GM12878 (cell line): ENCODE measurements around the gene SUB1. TPM values are rescaled to one million over a fixed set of nuclear protein-coding genes. Genes with fewer than 3 reads are reported as not detected.

Source experiments
- ATAC-seq: fragments of 200-7000 bp; cut with Tn5 transposase; 3 replicates; pipeline ENCODE4 v1.9.1; 2020; ENCODE audit warnings: mild to moderate bottlenecking, moderate library complexity
- BruUV-seq: library from RNA; stranded (reverse); fragments of 400-500 nt; replicated peaks from 2 replicates; lab custom pipeline; 2021; lab: Mats Ljungman, UMichigan
- CTCF ChIA-PET: fragments of 300-600 bp; sonication (Branson Sonifier 250); formaldehyde crosslinking; extraction: SDS; loops from one replicate; lab custom pipeline; 2021; ENCODE audit warnings: inconsistent platforms; lab: Yijun Ruan, JAX
- POLR2A ChIA-PET: fragments of 350-600 bp; formaldehyde crosslinking; extraction: SDS; loops from one replicate; lab custom pipeline; 2021; ENCODE audit warnings: inconsistent platforms; lab: Charles Lee
- RAD21 ChIA-PET: fragments of 300-600 bp; sonication (Branson Sonifier 250); formaldehyde crosslinking; loops from one replicate; lab custom pipeline; 2023; ENCODE audit warnings: antibody characterized with exemption; ENCODE audit not compliant: unreplicated experiment; lab: Charles Lee
- SMC1A ChIA-PET: fragments of 300-600 bp; sonication (Branson Sonifier 250); formaldehyde crosslinking; loops from one replicate; lab custom pipeline; 2023; ENCODE audit not compliant: unreplicated experiment, uncharacterized antibody; lab: Charles Lee
- DNase-seq: peaks from one replicate; pipeline ENCODE4 v3.0.0-alpha.2; 2011; ENCODE audit warnings: low read depth, low spot score
- FAIRE-seq: peaks from 3 replicates; lab custom pipeline; 2011; peaks lifted over from hg19 to GRCh38; lab: Jason Lieb, UNC
- H2AFZ ChIP-seq: 2 replicates; pipeline ENCODE4 v1.6.0; 2011; ENCODE audit warnings: low read depth, low read length, control low read depth; ENCODE audit not compliant: control insufficient read depth
- H3K27ac ChIP-seq: 2 replicates; pipeline ENCODE4 v1.5.1; 2011; ENCODE audit warnings: control low read depth; ENCODE audit not compliant: control insufficient read depth, insufficient read depth
- H3K27me3 ChIP-seq, 2 experiments: replicated peaks in 1 of 2; 2 replicates each; pipeline versions ENCODE4 v1.6.0 to v1.6.1; 2011; ENCODE audit warnings: low read length in 1 of 2; ENCODE audit not compliant: control insufficient read depth in 2 of 2, insufficient read depth in 2 of 2
- H3K36me3 ChIP-seq, 2 experiments: 2 replicates each; pipeline ENCODE4 v1.5.1; 2011; ENCODE audit warnings: low read length in 1 of 2; ENCODE audit not compliant: control insufficient read depth in 2 of 2, insufficient read depth in 2 of 2
- H3K4me1 ChIP-seq: 2 replicates; pipeline ENCODE4 v1.6.1; 2011; ENCODE audit warnings: mild to moderate bottlenecking, low read length, moderate library complexity, mixed read lengths; ENCODE audit not compliant: control insufficient read depth, insufficient read depth
- H3K4me2 ChIP-seq: 2 replicates; pipeline ENCODE4 v1.6.0; 2011; ENCODE audit warnings: control low read depth; ENCODE audit not compliant: control insufficient read depth, insufficient read depth
- H3K4me3 ChIP-seq: fragments of 200-600 bp; sonication (generic); 2 replicates; pipeline ENCODE4 v1.5.1; 2016
- H3K79me2 ChIP-seq: 2 replicates; pipeline ENCODE4 v1.6.0; 2011; ENCODE audit warnings: low read length; ENCODE audit not compliant: control insufficient read depth, insufficient read depth
- H3K9ac ChIP-seq: 2 replicates; pipeline ENCODE4 v1.8.0; 2011; ENCODE audit warnings: low read length, control low read depth, mixed read lengths; ENCODE audit not compliant: control insufficient read depth, insufficient read depth
- H3K9me3 ChIP-seq: replicated peaks from 3 replicates; pipeline ENCODE4 v1.5.1; 2011; ENCODE audit warnings: mild to moderate bottlenecking, low read length; ENCODE audit not compliant: control insufficient read depth, insufficient read depth
- H4K20me1 ChIP-seq: 2 replicates; pipeline ENCODE4 v1.6.0; 2011; ENCODE audit not compliant: control insufficient read depth, insufficient read depth
- CBX5 ChIP-seq: sonication (generic); IDR thresholded peaks from 2 replicates; pipeline ENCODE4 v1.6.1; 2016; ENCODE audit warnings: low read depth, moderate library complexity, mild to moderate bottlenecking, inconsistent platforms
- CTCF ChIP-seq, 3 experiments: IDR thresholded peaks in 2 of 3; conservative IDR thresholded peaks in 1 of 3; 2 replicates each; pipeline ENCODE4 v1.5.1; 2011; ENCODE audit warnings: low read depth in 3 of 3, low read length in 3 of 3, mild to moderate bottlenecking in 3 of 3, control low read depth in 2 of 3, moderate library complexity in 2 of 3, inconsistent platforms in 1 of 3, mixed read lengths in 1 of 3; ENCODE audit not compliant: control insufficient read depth in 2 of 3, insufficient read depth in 1 of 3; ENCODE audit errors: extremely low read depth in 1 of 3
- EZH2 ChIP-seq: IDR thresholded peaks from 2 replicates; pipeline ENCODE4 v1.6.1; 2012; ENCODE audit warnings: low read depth, mild to moderate bottlenecking, control low read depth, inconsistent platforms, low read length, borderline replicate concordance; ENCODE audit not compliant: control insufficient read depth
- GABPA ChIP-seq: IDR thresholded peaks from 2 replicates; pipeline ENCODE4 v1.6.1; 2014; ENCODE audit warnings: antibody characterized with exemption, low read depth, mild to moderate bottlenecking, inconsistent platforms
- HSF1 ChIP-seq: fragments of 150-350 bp; IDR thresholded peaks from 2 replicates; pipeline ENCODE4 v1.6.1; 2014; ENCODE audit warnings: mild to moderate bottlenecking, low read depth, low read length
- MAX ChIP-seq: IDR thresholded peaks from 2 replicates; pipeline ENCODE4 v1.6.1; 2012; ENCODE audit warnings: low read depth, low read length, improper control_type of control experiment
- RAD21 ChIP-seq: IDR thresholded peaks from 2 replicates; pipeline ENCODE4 v1.6.1; 2011; ENCODE audit warnings: mild to moderate bottlenecking, low read depth, low read length, moderate library complexity; ENCODE audit not compliant: insufficient read depth
- SMC3 ChIP-seq: IDR thresholded peaks from 2 replicates; pipeline ENCODE4 v1.6.1; 2011; ENCODE audit warnings: low read length, improper control_type of control experiment, borderline replicate concordance
- SREBF1 ChIP-seq: IDR thresholded peaks from 2 replicates; pipeline ENCODE4 v1.6.1; 2012; ENCODE audit warnings: mild to moderate bottlenecking, low read length
- WRNIP1 ChIP-seq: IDR thresholded peaks from 2 replicates; pipeline ENCODE4 v1.6.1; 2011; ENCODE audit warnings: low read depth, low read length, improper control_type of control experiment, borderline replicate concordance
- ZBTB33 ChIP-seq: fragments of 450-650 bp; IDR thresholded peaks from 2 replicates; pipeline ENCODE4 v1.6.1; 2017; ENCODE audit warnings: mild to moderate bottlenecking
- ZNF217 ChIP-seq: fragments of 450-650 bp; IDR thresholded peaks from 2 replicates; pipeline ENCODE4 v1.6.1; 2017; ENCODE audit warnings: antibody characterized with exemption, mild to moderate bottlenecking
- ZSCAN29 ChIP-seq: fragments of 450-650 bp; IDR thresholded peaks from 2 replicates; pipeline ENCODE4 v1.6.1; 2017; ENCODE audit warnings: mild to moderate bottlenecking, moderate library complexity
- WGBS: methylation state at CpG from one replicate; pipeline ENCODE4 v1.1.6; 2016; ENCODE audit warnings: low lambda C conversion rate; ENCODE audit not compliant: insufficient replicate concordance, insufficient coverage; ENCODE audit errors: missing lambda C conversion rate; 5-methylcytosine and 5-hydroxymethylcytosine counted together
- in situ Hi-C: fragments of 300-500 bp; cut with MboI; formaldehyde crosslinking; loops from 9 replicates; pipeline ENCODE4 v1.14.3; 2018; ENCODE audit warnings: mixed read lengths
- intact Hi-C: fragments of 100-400 bp; cut with micrococcal nuclease; formaldehyde crosslinking; loops from one replicate; pipeline ENCODE4 v1.14.2; 2022; ENCODE audit not compliant: unreplicated experiment
- polyA plus RNA-seq, 11 experiments: library from polyadenylated mRNA; depleted of rRNA in 4 of 11; unstranded in 6 of 11; stranded (reverse) in 5 of 11; fragments of >200 nt; fragmentation: Nextera tagmentation in 4 of 11; fragmentation: Illumina TruSeq in 1 of 11; extraction: Ambion mirVana in 4 of 11; extraction: Trizol in 1 of 11; gene quantifications; 1 replicate in 1 of 11; 2 replicates in 10 of 11; pipeline versions ENCODE4 v1.2.1 to v1.2.3, GENCODE V29; 2011 to 2016; ENCODE audit warnings: inconsistent platforms in 2 of 11, missing spikeins in 2 of 11, low read depth in 1 of 11
- total RNA-seq, 4 experiments: library from RNA; depleted of rRNA in 3 of 4; stranded (reverse); fragments of >200 nt in 3 of 4; fragmentation: Illumina TruSeq in 1 of 4; extraction: Trizol in 1 of 4; gene quantifications; 2 replicates each; pipeline versions ENCODE4 v1.2.1 to v1.2.3, GENCODE V29; 2013 to 2021

Gene SUB1
- total and polyA plus RNA-seq, 10 of the 15 experiments (the other 5 are each of a cell fraction or from before 2014, with no cell fraction given), result 468 to 2,785 (median 1,145) TPM

GRCh38 chr5:32612134-32612888 is 27.0 kb downstream of the SUB1 start (continued):
- TF ChIP-seq HSF1, result no peak
- TF ChIP-seq SREBF1, result no peak
- TF ChIP-seq, all 136 proteins: peak for 0

- Histone ChIP-seq H3K27me3 (no peaks in the 10 kb centered on the region), H3K9ac (no peak overlapping the region), H3K36me3 (no peaks in the 10 kb centered on the region; a peak in 1 of 4 replicates), H3K27ac (no peak overlapping the region), H3K9me3 (no peaks in the 10 kb centered on the region), H4K20me1 (no peaks in the 10 kb centered on the region; the same call in 1 of the 2 replicates), H3K4me2 (no peak overlapping the region), H3K4me3 (no peak overlapping the region), H3K4me1 (no peaks in the 10 kb centered on the region), H2AFZ (no peak overlapping the region), H3K79me2 (no peaks in the 10 kb centered on the region)
- SMC1A ChIA-PET, result interaction anchor here (0.7 to 5.6 kb wide), 15 partner anchors 15 to 284 kb away, joined by 3 to 86 read pairs (median 4); no protein-coding TSS in a partner anchor
- in situ Hi-C loops, result loop anchor here (5.0 to 10.0 kb wide), 2 partner anchors 126 to 378 kb away; no protein-coding TSS in a partner anchor
- intact Hi-C loops, result loop anchor here (1.0 to 2.0 kb wide), 3 partner anchors 124 to 381 kb away; no protein-coding TSS in a partner anchor
- WGBS, result 1% methylated on average over 10 of the region's 10 CpGs
- DNase-seq (peak; percentile 46), ATAC-seq (peak; percentile 90), FAIRE-seq (peak; percentile 87)
- RAD21 ChIA-PET, result interaction anchor here (0.8 to 4.6 kb wide), 11 partner anchors 23 to 381 kb away, joined by 3 to 58 read pairs (median 4); no protein-coding TSS in a partner anchor
- CTCF ChIA-PET, result interaction anchor here (0.6 to 5.1 kb wide), 45 partner anchors 9 to 809 kb away, joined by 3 to 118 read pairs (median 4); no protein-coding TSS in a partner anchor
- no TSS peak for BruUV-seq
- POLR2A ChIA-PET, result interaction anchor here (0.6 to 1.2 kb wide), 2 partner anchors 23 to 32 kb away, joined by 4 to 8 read pairs; no protein-coding TSS in a partner anchor
- TF ChIP-seq ZBTB33 (peak; percentile 54; the same call in 1 of the 2 replicates), MAX (no peak), CBX5 (0 out of 2 replicates have a peak, but pooled peaks have one; percentile 43), SMC3 (peak; percentile 91), ZSCAN29 (0 out of 2 replicates have a peak, but pooled peaks have one; percentile 37), CTCF (IDR thresholded peaks at IDR 0.05 in 2 of 3, conservative IDR thresholded peaks at IDR 0.05 in 1 of 3; ENCODE audit: control insufficient read depth in 2 of 3, extremely low read depth in 1 of 3, insufficient read depth in 1 of 3, low read depth in 3 of 3, low read length in 3 of 3) (peak; percentile 80 to 96 (median 95); a peak in 5 of 6 replicates), ZNF217 (no peak), GABPA (no peak), EZH2 (no peak), WRNIP1 (0 out of 2 replicates have a peak, but pooled peaks have one; percentile 49), RAD21 (peak; percentile 98)
These were observed 27.8 kb downstream of the SUB1 start for GRCh38 chr5:32613050-32613672.
